MM.1S (cell line): ENCODE results near the gene SMIM13.

Source experiments
- DNase-seq: peaks from one replicate; pipeline ENCODE4 v3.0.0-alpha.2; 2015
- H2AFZ ChIP-seq: fragments of 300-600 bp; sonication (generic); 2 replicates; pipeline ENCODE4 v1.6.0; 2016; ENCODE audit warnings: antibody characterized with exemption, low read length
- H3F3A ChIP-seq: fragments of 300-600 bp; sonication (generic); 2 replicates; pipeline ENCODE4 v1.6.1; 2016; ENCODE audit warnings: mild to moderate bottlenecking, antibody characterized with exemption, low read length, moderate library complexity, mixed read lengths; ENCODE audit not compliant: insufficient read depth
- H3K27ac ChIP-seq: fragments of 300-600 bp; sonication (generic); 2 replicates; pipeline ENCODE4 v1.5.1; 2016; ENCODE audit warnings: mild to moderate bottlenecking, low read length
- H3K27me3 ChIP-seq: fragments of 300-600 bp; sonication (generic); replicated peaks from 2 replicates; pipeline ENCODE4 v1.6.0; 2016; ENCODE audit warnings: low read length; ENCODE audit not compliant: insufficient read depth
- H3K36me3 ChIP-seq: fragments of 300-600 bp; sonication (generic); replicated peaks from 2 replicates; pipeline ENCODE4 v1.6.1; 2016; ENCODE audit warnings: mild to moderate bottlenecking, low read length, mixed read lengths; ENCODE audit not compliant: insufficient read depth
- H3K4me1 ChIP-seq: fragments of 300-600 bp; sonication (generic); 2 replicates; pipeline ENCODE4 v1.6.1; 2016; ENCODE audit warnings: low read length, mixed read lengths
- H3K4me2 ChIP-seq: fragments of 300-600 bp; sonication (generic); 2 replicates; pipeline ENCODE4 v1.6.0; 2016; ENCODE audit warnings: low read depth, low read length
- H3K4me3 ChIP-seq: fragments of 300-600 bp; sonication (generic); 2 replicates; pipeline ENCODE4 v1.5.1; 2016; ENCODE audit warnings: low read length, mixed read lengths
- H3K79me2 ChIP-seq: fragments of 300-600 bp; sonication (generic); 2 replicates; pipeline ENCODE4 v1.6.1; 2016; ENCODE audit warnings: mixed run types, low read length, mixed read lengths
- H3K9ac ChIP-seq: fragments of 300-600 bp; sonication (generic); 2 replicates; pipeline ENCODE4 v1.6.1; 2016; ENCODE audit warnings: low read length, mixed read lengths
- H3K9me2 ChIP-seq: fragments of 300-600 bp; sonication (generic); replicated peaks from 2 replicates; pipeline ENCODE4 v1.6.1; 2016; ENCODE audit warnings: mild to moderate bottlenecking, low read length, mixed read lengths; ENCODE audit not compliant: insufficient read depth
- H3K9me3 ChIP-seq: fragments of 300-600 bp; sonication (generic); replicated peaks from 2 replicates; pipeline ENCODE4 v1.6.1; 2016; ENCODE audit warnings: mild to moderate bottlenecking, low read length, mixed read lengths; ENCODE audit not compliant: insufficient read depth
- H4K20me1 ChIP-seq: fragments of 300-600 bp; sonication (generic); 2 replicates; pipeline ENCODE4 v1.6.1; 2016; ENCODE audit warnings: mild to moderate bottlenecking, low read length, moderate library complexity, mixed read lengths; ENCODE audit not compliant: insufficient read depth
- CTCF ChIP-seq: fragments of 300-600 bp; sonication (generic); IDR thresholded peaks from 2 replicates; pipeline ENCODE4 v1.5.1; 2016; ENCODE audit warnings: antibody characterized with exemption, low read length, mixed read lengths
- EZH2 ChIP-seq: fragments of 300-600 bp; sonication (generic); optimal IDR thresholded peaks from 2 replicates; pipeline ENCODE3; 2017; ENCODE audit warnings: low read depth, mild to moderate bottlenecking, antibody characterized with exemption, low read length, mixed read lengths
- EZH2phosphoT487 ChIP-seq: fragments of 300-600 bp; sonication (generic); IDR thresholded peaks from 2 replicates; pipeline ENCODE4 v1.6.1; 2018; ENCODE audit warnings: antibody characterized with exemption, low read length

SMIM13 gene

GRCh38 chr6:11140056-11140455 is 46.4 kb downstream of the SMIM13 start:
- H3K9ac ChIP-seq, result no peak overlapping the region
- H3K4me3 ChIP-seq, result no peak overlapping the region
- H3F3A ChIP-seq, result no peaks in the 10 kb centered on the region
- DNase-seq, result no peak
- no peaks in the 10 kb centered on the region for H3K27me3 ChIP-seq
- no peaks in the 10 kb centered on the region for H3K4me1 ChIP-seq
- TF ChIP-seq CTCF (no peak), EZH2phosphoT487 (no peak), EZH2 (no peak)
- no peaks in the 10 kb centered on the region for H4K20me1 ChIP-seq
- H3K27ac ChIP-seq, result no peak overlapping the region
- H3K79me2 ChIP-seq, result no peaks in the 10 kb centered on the region
- H2AFZ ChIP-seq, result no peak overlapping the region
- H3K9me2 ChIP-seq, result no peaks in the 10 kb centered on the region
- H3K4me2 ChIP-seq, result no peak overlapping the region
- H3K36me3 ChIP-seq, result 0 out of 2 replicates have a peak, but pooled peaks cover 4% of the 10 kb centered on the region
- no peaks in the 10 kb centered on the region for H3K9me3 ChIP-seq

- H3K4me1 ChIP-seq, result no peaks in the 10 kb centered on the region
- H3K9me3 ChIP-seq, result no peaks in the 10 kb centered on the region
- H3K79me2 ChIP-seq, result no peaks in the 10 kb centered on the region
- TF ChIP-seq EZH2phosphoT487 (no peak), EZH2 (no peak), CTCF (no peak)
- no peaks in the 10 kb centered on the region for H3K36me3 ChIP-seq
- H3K27ac ChIP-seq, result no peak overlapping the region
- H3K27me3 ChIP-seq, result no peaks in the 10 kb centered on the region
- no peak for DNase-seq
- H3K9me2 ChIP-seq, result no peaks in the 10 kb centered on the region
- no peak overlapping the region for H3K4me3 ChIP-seq
- no peak overlapping the region for H3K4me2 ChIP-seq
- H3F3A ChIP-seq, result no peaks in the 10 kb centered on the region
- no peak overlapping the region for H3K9ac ChIP-seq
- no peak overlapping the region for H2AFZ ChIP-seq
- no peaks in the 10 kb centered on the region for H4K20me1 ChIP-seq
These were observed 47.7 kb downstream of the SMIM13 start for GRCh38 chr6:11141295-11141694.

GRCh38 chr6:11142296-11143027 is 48.8 kb downstream of the SMIM13 start:
- Histone ChIP-seq H4K20me1 (no peaks in the 10 kb centered on the region), H3K27ac (no peak overlapping the region), H3K9me3 (no peaks in the 10 kb centered on the region), H3K27me3 (no peaks in the 10 kb centered on the region), H3K9ac (no peak overlapping the region), H3K4me2 (no peak overlapping the region), H3K4me3 (no peak overlapping the region), H3K79me2 (no peaks in the 10 kb centered on the region), H3K36me3 (no peaks in the 10 kb centered on the region), H3K4me1 (no peaks in the 10 kb centered on the region), H3K9me2 (no peaks in the 10 kb centered on the region), H2AFZ (no peak overlapping the region), H3F3A (no peaks in the 10 kb centered on the region)
- no peak for DNase-seq
- TF ChIP-seq EZH2phosphoT487, result no peak
- TF ChIP-seq CTCF, result no peak
- TF ChIP-seq EZH2, result no peak
